HG03575 (cell line): Measurements from ENCODE around the gene TMEM218.
A peak's percentile ranks its signal among the peaks of the same experiment; 100 is the strongest.

Experiments
- ATAC-seq: cut with Tn5 transposase; IDR thresholded peaks from one replicate; pipeline ENCODE4 v1.9.1; 2021; ENCODE audit not compliant: unreplicated experiment, insufficient number of reproducible peaks, low FRiP score; ENCODE audit errors: extremely low read depth

Gene TMEM218

GRCh38 chr11:125111343-125112207 lies at the start of gene TMEM218:
TMEM218 (minus strand) TSS chr11:125111626; CDS start chr11:125102241, 9,385 bp downstream.
- ATAC-seq = peak; percentile 90

GRCh38 chr11:125157953-125158680 lies 46.7 kb upstream of the TMEM218 start:
- ATAC-seq = no peak

- no peak for ATAC-seq
These were observed 45.8 kb upstream of the TMEM218 start for GRCh38 chr11:125157118-125157733.

- ATAC-seq = no peak
These were observed 45.1 kb upstream of the TMEM218 start for GRCh38 chr11:125156346-125157117.

- ATAC-seq = no peak
These were observed 44.3 kb upstream of the TMEM218 start for GRCh38 chr11:125155767-125156166.

GRCh38 chr11:125155100-125155444 lies 43.6 kb upstream of the TMEM218 start:
- ATAC-seq = no peak

GRCh38 chr11:125154378-125155099 lies 43.1 kb upstream of the TMEM218 start:
- no peak for ATAC-seq

- no peak for ATAC-seq
These were observed 42.4 kb upstream of the TMEM218 start for GRCh38 chr11:125153837-125154236.

GRCh38 chr11:125148743-125149142 lies 37.3 kb upstream of the TMEM218 start:
- no peak for ATAC-seq

GRCh38 chr11:125148011-125148410 lies 36.6 kb upstream of the TMEM218 start:
- no peak for ATAC-seq

GRCh38 chr11:125147280-125147679 lies 35.9 kb upstream of the TMEM218 start:
- ATAC-seq = no peak

GRCh38 chr11:125146232-125146631 lies 34.8 kb upstream of the TMEM218 start:
- no peak for ATAC-seq

- ATAC-seq = no peak
These were observed 30.5 kb upstream of the TMEM218 start for GRCh38 chr11:125141686-125142535.

- ATAC-seq = no peak
These were observed 29.8 kb upstream of the TMEM218 start for GRCh38 chr11:125141178-125141577.

GRCh38 chr11:125140233-125140632 lies 28.8 kb upstream of the TMEM218 start:
- ATAC-seq = no peak

GRCh38 chr11:125139778-125140177 lies 28.4 kb upstream of the TMEM218 start:
- ATAC-seq = no peak

- ATAC-seq = no peak
These were observed 27.5 kb upstream of the TMEM218 start for GRCh38 chr11:125138966-125139365.

GRCh38 chr11:125136001-125136400 lies 24.6 kb upstream of the TMEM218 start:
- ATAC-seq = no peak
